HepG2 (cell line): ENCODE data around the gene SUV39H2. TPM values are rescaled to one million over a fixed set of nuclear protein-coding genes. Genes with fewer than 3 reads are reported as not detected.

ENCODE experiments used
- AKNA ChIP-seq: sonication (generic); formaldehyde crosslinking; IDR thresholded peaks from 2 replicates; pipeline ENCODE4 v1.4.0; 2020; ENCODE audit warnings: missing genetic modification reagents, borderline replicate concordance
- DR1 ChIP-seq: sonication (generic); formaldehyde crosslinking; IDR thresholded peaks from 2 replicates; pipeline ENCODE4 v1.8.0; 2021; ENCODE audit warnings: mild to moderate bottlenecking, missing genetic modification reagents, inconsistent platforms
- ETV6 ChIP-seq: sonication (generic); formaldehyde crosslinking; conservative IDR thresholded peaks from 2 replicates; pipeline ENCODE4 v1.4.0; 2020; ENCODE audit warnings: missing genetic modification reagents
- NFAT5 ChIP-seq: sonication (generic); formaldehyde crosslinking; IDR thresholded peaks from 2 replicates; pipeline ENCODE4 v1.4.0; 2020; ENCODE audit warnings: missing genetic modification reagents
- NR1H2 ChIP-seq: sonication (generic); formaldehyde crosslinking; IDR thresholded peaks from 2 replicates; pipeline ENCODE4 v1.8.1; 2022; ENCODE audit warnings: low read depth, missing genetic modification reagents, borderline replicate concordance
- NR2F2 ChIP-seq: IDR thresholded peaks from 2 replicates; pipeline ENCODE4 v1.6.1; 2012; ENCODE audit warnings: low read depth, inconsistent platforms, borderline replicate concordance
- PRDM4 ChIP-seq: sonication (generic); formaldehyde crosslinking; IDR thresholded peaks from 2 replicates; pipeline ENCODE4 v1.9.0; 2021; ENCODE audit warnings: missing genetic modification reagents, borderline replicate concordance
- SALL1 ChIP-seq: sonication (generic); formaldehyde crosslinking; IDR thresholded peaks from 2 replicates; pipeline ENCODE4 v1.8.0; 2022; ENCODE audit warnings: mild to moderate bottlenecking, missing genetic modification reagents
- TEAD2 ChIP-seq: sonication (generic); formaldehyde crosslinking; IDR thresholded peaks from 2 replicates; pipeline ENCODE4 v1.9.0; 2021; ENCODE audit warnings: missing genetic modification reagents
- ZNF143 ChIP-seq: sonication (generic); formaldehyde crosslinking; IDR thresholded peaks from 2 replicates; pipeline ENCODE4 v1.4.0; 2020; ENCODE audit warnings: missing genetic modification reagents
- ZNF24 ChIP-seq: fragments of 450-650 bp; IDR thresholded peaks from 2 replicates; pipeline ENCODE4 v1.6.1; 2017; ENCODE audit warnings: antibody characterized with exemption, mild to moderate bottlenecking
- ZNF552 ChIP-seq: sonication (generic); formaldehyde crosslinking; IDR thresholded peaks from 2 replicates; pipeline ENCODE4 v1.9.0; 2022; ENCODE audit warnings: missing genetic modification reagents, mild to moderate bottlenecking, borderline replicate concordance
- ZNF713 ChIP-seq: sonication (generic); formaldehyde crosslinking; IDR thresholded peaks from 2 replicates; pipeline ENCODE4 v1.4.0; 2020; ENCODE audit warnings: mild to moderate bottlenecking, missing genetic modification reagents
- ZNF746 ChIP-seq: sonication (generic); formaldehyde crosslinking; IDR thresholded peaks from 2 replicates; pipeline ENCODE4 v1.8.0; 2022; ENCODE audit warnings: mild to moderate bottlenecking, missing genetic modification reagents
- ZNF891 ChIP-seq: sonication (generic); formaldehyde crosslinking; IDR thresholded peaks from 2 replicates; pipeline ENCODE4 v1.5.0; 2020; ENCODE audit warnings: mild to moderate bottlenecking, missing genetic modification reagents
- polyA plus RNA-seq, 8 experiments: library from polyadenylated mRNA; depleted of rRNA in 3 of 8; stranded (reverse) in 7 of 8; unstranded in 1 of 8; fragments of >200 nt; fragmentation: Illumina TruSeq in 4 of 8; extraction: Trizol in 4 of 8; gene quantifications; 2 replicates each; pipeline versions ENCODE4 v1.2.1 to v1.2.3, GENCODE V29; 2011 to 2016; ENCODE audit warnings: low read depth in 4 of 8, missing spikeins in 1 of 8, mixed read lengths in 1 of 8; ENCODE audit not compliant: insufficient read depth in 1 of 8
- total RNA-seq, 5 experiments: library from RNA; depleted of rRNA; stranded (reverse); fragments of >200 nt; fragmentation: Illumina TruSeq; extraction: Trizol; gene quantifications; 2 replicates each; pipeline ENCODE4 v1.2.3, GENCODE V29; 2016; ENCODE audit warnings: low read depth in 1 of 5
- TF ChIP-seq, protein P1 (sequence below): sonication (generic); formaldehyde crosslinking; IDR thresholded peaks from 2 replicates; pipeline ENCODE4 v1.4.0; 2020; ENCODE audit warnings: mild to moderate bottlenecking, missing genetic modification reagents

The SUV39H2 gene
- total and polyA plus RNA-seq, 2 of the 13 experiments (the other 11 are each of a cell fraction or from before 2014, with no cell fraction given), result 9.0 to 44.3 TPM

DNA sequence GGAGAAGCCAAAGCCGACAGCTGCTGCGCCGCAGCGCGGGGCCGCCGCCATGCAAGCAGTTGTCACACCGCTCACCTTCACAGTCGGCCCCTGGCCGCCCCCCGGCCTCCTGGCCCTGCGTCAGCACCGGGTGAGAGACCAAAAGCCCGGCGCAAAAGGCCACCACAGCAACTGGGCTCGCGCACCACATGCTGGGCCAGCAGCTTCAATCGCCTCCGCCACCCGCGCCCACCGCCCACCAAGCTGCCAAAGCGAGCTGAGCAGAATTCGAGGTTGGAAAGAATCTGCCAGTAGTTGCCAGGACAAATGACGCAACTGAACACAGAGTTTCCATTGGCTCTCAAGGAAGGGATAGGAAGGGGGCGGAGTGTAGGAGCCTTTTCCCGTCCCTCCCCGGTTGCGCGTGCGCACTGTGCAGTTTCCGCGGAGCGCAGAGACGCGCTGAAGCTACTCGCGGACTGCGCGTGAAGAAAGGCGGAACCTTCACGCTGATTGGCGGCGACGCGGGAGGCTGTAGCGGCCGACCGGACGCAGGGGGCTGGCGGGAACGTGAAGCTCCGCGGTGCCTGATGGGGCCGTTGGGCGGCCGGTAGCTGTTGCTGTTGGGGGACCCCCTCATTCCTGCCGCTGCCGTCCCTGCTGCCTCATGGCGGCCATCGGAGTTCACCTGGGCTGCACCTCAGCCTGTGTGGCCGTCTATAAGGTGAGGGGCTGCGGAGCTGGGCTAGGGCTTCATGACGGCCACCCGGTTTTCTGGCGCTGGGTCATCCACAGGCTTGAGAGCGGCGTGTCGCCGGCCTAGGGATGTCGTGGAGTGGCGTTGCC, 40.7 kb upstream of the SUV39H2 start, which contains the start of the genes CDNF, HSPA14 and MSANTD7 (continued):
- peak; percentile 90 for TF ChIP-seq ZNF143
- TF ChIP-seq DR1 (CRISPR knock-in tag), result peak; percentile 82
- peak; percentile 78; the same call in 1 of the 2 replicates for TF ChIP-seq ZNF552 (CRISPR knock-in tag)
- TF ChIP-seq ZNF24, result no peak
- no peak for TF ChIP-seq TEAD2 (CRISPR knock-in tag)
- TF ChIP-seq NR1H2 (CRISPR knock-in tag), result no peak
- TF ChIP-seq NR2F2, result peak; percentile 4; the same call in 1 of the 2 replicates
- no peak; the same call in 1 of the 2 replicates for TF ChIP-seq SALL1 (CRISPR knock-in tag)
- 0 out of 2 replicates have a peak, but pooled peaks have one; percentile 60 for TF ChIP-seq ZNF891 (CRISPR knock-in tag)
- TF ChIP-seq ZNF746 (CRISPR knock-in tag), result peak; percentile 60; the same call in 1 of the 2 replicates
- TF ChIP-seq ZNF713 (CRISPR knock-in tag), result no peak
- TF ChIP-seq ETV6 (CRISPR knock-in tag), result no peak
- no peak for TF ChIP-seq PRDM4 (CRISPR knock-in tag)
- TF ChIP-seq, protein P1, sequence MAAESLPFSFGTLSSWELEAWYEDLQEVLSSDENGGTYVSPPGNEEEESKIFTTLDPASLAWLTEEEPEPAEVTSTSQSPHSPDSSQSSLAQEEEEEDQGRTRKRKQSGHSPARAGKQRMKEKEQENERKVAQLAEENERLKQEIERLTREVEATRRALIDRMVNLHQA, result no peak
- no peak for TF ChIP-seq AKNA (CRISPR knock-in tag)
- no peak; the same call in 1 of the 2 replicates for TF ChIP-seq NFAT5 (CRISPR knock-in tag)
